ENCODE results near the gene C6orf52. TPM values are rescaled to one million over a fixed set of nuclear protein-coding genes. Genes with fewer than 3 reads are reported as not detected.

C6orf52 gene
- total and polyA plus RNA-seq, 2 donors (not counting 3 experiments of a cell fraction or from before 2014, with no cell fraction given): 0.54 TPM; not detected in 1

DNA sequence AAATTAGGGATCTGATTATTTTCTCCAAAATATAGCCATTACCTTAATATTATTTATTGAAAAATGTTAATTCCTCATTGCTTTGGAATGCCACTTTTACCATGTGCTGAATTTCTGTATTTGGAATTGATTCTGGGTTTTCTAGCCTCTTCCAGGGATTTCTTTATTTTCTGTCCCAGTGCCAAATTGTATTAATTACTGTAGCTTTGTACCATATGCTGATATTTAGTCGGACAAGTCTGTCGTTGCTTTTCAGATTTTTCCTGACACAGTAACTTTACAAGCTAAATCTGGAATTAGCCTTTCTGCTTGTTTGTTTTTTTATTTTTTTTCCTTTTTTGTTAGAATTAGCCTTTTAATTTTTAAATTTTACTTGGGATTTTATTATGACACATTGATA, 42.3 kb upstream of the C6orf52 start:
- no peaks in the 10 kb centered on the region for H4K20me1 ChIP-seq (replicated peaks; ENCODE audit: control insufficient read depth, extremely low read depth, insufficient read depth, low read length)
- dilution Hi-C loops (cut with MboI; ENCODE audit: extremely low pct_ligation_motif_present, low sequenced_read_pairs): no loop called here
- BruUV-seq (replicated peaks): no TSS peak
- CTCF ChIA-PET: no interaction called here
- H3K79me2 ChIP-seq (ENCODE audit: control insufficient read depth, insufficient read depth, low read length): no peaks in the 10 kb centered on the region
- TF ChIP-seq GATA2 (IDR thresholded peaks at IDR 0.05; ENCODE audit: insufficient read depth, insufficient read length, low read depth, low read length): no peak
- no peak for TF ChIP-seq POLR2AphosphoS5 (IDR thresholded peaks at IDR 0.05; ENCODE audit: insufficient read depth, low read depth, low read length)
- no peak for TF ChIP-seq MYC (IDR thresholded peaks at IDR 0.05; ENCODE audit: low read depth, low read length)
- no peak for TF ChIP-seq EZH2 (IDR thresholded peaks at IDR 0.05; ENCODE audit: borderline replicate concordance, low read depth, low read length, severe bottlenecking)
- no peak for TF ChIP-seq POLR2A (IDR thresholded peaks at IDR 0.05; ENCODE audit: low read depth, low read length)
- TF ChIP-seq FOS (IDR thresholded peaks at IDR 0.05; ENCODE audit: borderline replicate concordance, insufficient read depth, low read length): no peak
- TF ChIP-seq JUN (IDR thresholded peaks at IDR 0.05; ENCODE audit: borderline replicate concordance, insufficient read depth, insufficient read length, low read depth): no peak
- TF ChIP-seq, protein P1, sequence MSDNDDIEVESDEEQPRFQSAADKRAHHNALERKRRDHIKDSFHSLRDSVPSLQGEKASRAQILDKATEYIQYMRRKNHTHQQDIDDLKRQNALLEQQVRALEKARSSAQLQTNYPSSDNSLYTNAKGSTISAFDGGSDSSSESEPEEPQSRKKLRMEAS (IDR thresholded peaks at IDR 0.05; ENCODE audit: insufficient read depth, insufficient read length): no peak
- no peak overlapping the region for H3K9ac ChIP-seq (replicated peaks; ENCODE audit: extremely low read depth, insufficient read depth, low read length)
- no peak overlapping the region for H3K27ac ChIP-seq (ENCODE audit: insufficient read depth, low read depth, low read length)
- intact Hi-C loops (cut with micrococcal nuclease): no loop called here
- H3K36me3 ChIP-seq (ENCODE audit: control insufficient read depth in 2 of 2, extremely low read depth in 1 of 2, insufficient read depth in 2 of 2, low read length in 2 of 2): peaks cover 0 to 4% of the 10 kb centered on the region in 2 experiments
- FAIRE-seq: no peak
- no peak overlapping the region for H3K4me2 ChIP-seq (ENCODE audit: insufficient read depth, low read length)
- no peaks in the 10 kb centered on the region for H3K9me3 ChIP-seq (replicated peaks; ENCODE audit: control insufficient read depth, insufficient read depth, low read length)
- POLR2A ChIA-PET: no interaction called here
- H3K4me3 ChIP-seq (replicated peaks in 1 of 3; ENCODE audit: insufficient read depth in 1 of 3, low read depth in 1 of 3, low read length in 3 of 3): no peak overlapping the region
- H3K9me1 ChIP-seq (replicated peaks; ENCODE audit: control insufficient read depth, extremely low read depth, insufficient read depth, low read length): no peaks in the 10 kb centered on the region
- DNase-seq (ENCODE audit: low read depth, low spot score): no peak
- no peak overlapping the region for H2AFZ ChIP-seq (ENCODE audit: low read depth, low read length)
- H3K27me3 ChIP-seq (ENCODE audit: control insufficient read depth in 2 of 2, insufficient read depth in 2 of 2, low read length in 2 of 2): no peaks in the 10 kb centered on the region
- H3K4me1 ChIP-seq (ENCODE audit: control insufficient read depth, extremely low read depth, insufficient read depth, low read length): peaks cover 6% of the 10 kb centered on the region

DNA sequence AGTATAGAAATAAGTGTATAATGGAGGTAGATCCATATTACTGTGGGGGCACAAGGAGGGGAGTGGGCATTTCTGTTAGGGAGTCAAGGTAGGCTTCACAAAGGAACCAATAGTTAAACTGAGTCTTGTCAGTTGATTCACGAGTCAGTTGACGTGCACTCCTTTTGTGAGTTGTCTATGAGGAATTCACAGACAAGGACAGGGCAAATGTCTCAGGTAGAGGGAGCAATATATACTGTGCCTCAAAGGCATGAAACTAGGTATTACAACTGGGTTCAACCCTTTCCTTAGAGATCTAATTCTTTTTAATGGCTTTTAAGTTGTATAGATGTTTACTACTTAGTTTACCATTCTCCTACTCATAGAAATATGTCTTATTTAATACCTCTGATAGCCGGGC, 39.4 kb upstream of the C6orf52 start:
- H3K27me3 ChIP-seq (ENCODE audit: control insufficient read depth in 2 of 2, insufficient read depth in 2 of 2, low read length in 2 of 2): no peaks in the 10 kb centered on the region
- no peak overlapping the region for H3K4me2 ChIP-seq (ENCODE audit: insufficient read depth, low read length)
- TF ChIP-seq JUN (IDR thresholded peaks at IDR 0.05; ENCODE audit: borderline replicate concordance, insufficient read depth, insufficient read length, low read depth) (no peak), MYC (IDR thresholded peaks at IDR 0.05; ENCODE audit: low read depth, low read length) (no peak), GATA2 (IDR thresholded peaks at IDR 0.05; ENCODE audit: insufficient read depth, insufficient read length, low read depth, low read length) (no peak), POLR2A (IDR thresholded peaks at IDR 0.05; ENCODE audit: low read depth, low read length) (no peak), FOS (IDR thresholded peaks at IDR 0.05; ENCODE audit: borderline replicate concordance, insufficient read depth, low read length) (no peak), EZH2 (IDR thresholded peaks at IDR 0.05; ENCODE audit: borderline replicate concordance, low read depth, low read length, severe bottlenecking) (no peak), POLR2AphosphoS5 (IDR thresholded peaks at IDR 0.05; ENCODE audit: insufficient read depth, low read depth, low read length) (no peak)
- TF ChIP-seq, protein P1 (IDR thresholded peaks at IDR 0.05; ENCODE audit: insufficient read depth, insufficient read length): no peak
- TF ChIP-seq, protein P2, sequence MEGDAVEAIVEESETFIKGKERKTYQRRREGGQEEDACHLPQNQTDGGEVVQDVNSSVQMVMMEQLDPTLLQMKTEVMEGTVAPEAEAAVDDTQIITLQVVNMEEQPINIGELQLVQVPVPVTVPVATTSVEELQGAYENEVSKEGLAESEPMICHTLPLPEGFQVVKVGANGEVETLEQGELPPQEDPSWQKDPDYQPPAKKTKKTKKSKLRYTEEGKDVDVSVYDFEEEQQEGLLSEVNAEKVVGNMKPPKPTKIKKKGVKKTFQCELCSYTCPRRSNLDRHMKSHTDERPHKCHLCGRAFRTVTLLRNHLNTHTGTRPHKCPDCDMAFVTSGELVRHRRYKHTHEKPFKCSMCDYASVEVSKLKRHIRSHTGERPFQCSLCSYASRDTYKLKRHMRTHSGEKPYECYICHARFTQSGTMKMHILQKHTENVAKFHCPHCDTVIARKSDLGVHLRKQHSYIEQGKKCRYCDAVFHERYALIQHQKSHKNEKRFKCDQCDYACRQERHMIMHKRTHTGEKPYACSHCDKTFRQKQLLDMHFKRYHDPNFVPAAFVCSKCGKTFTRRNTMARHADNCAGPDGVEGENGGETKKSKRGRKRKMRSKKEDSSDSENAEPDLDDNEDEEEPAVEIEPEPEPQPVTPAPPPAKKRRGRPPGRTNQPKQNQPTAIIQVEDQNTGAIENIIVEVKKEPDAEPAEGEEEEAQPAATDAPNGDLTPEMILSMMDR (IDR thresholded peaks at IDR 0.05; ENCODE audit: extremely low read depth in 1 of 2, insufficient read depth in 1 of 2, low read depth in 1 of 2, low read length in 2 of 2): no peak
- H3K9ac ChIP-seq (replicated peaks; ENCODE audit: extremely low read depth, insufficient read depth, low read length): no peak overlapping the region
- H3K4me1 ChIP-seq (ENCODE audit: control insufficient read depth, extremely low read depth, insufficient read depth, low read length): peaks cover 6% of the 10 kb centered on the region
- no peaks in the 10 kb centered on the region for H3K79me2 ChIP-seq (ENCODE audit: control insufficient read depth, insufficient read depth, low read length)
- ChIA-PET CTCF (no interaction called here), POLR2A (no interaction called here)
- no peaks in the 10 kb centered on the region for H3K9me1 ChIP-seq (replicated peaks; ENCODE audit: control insufficient read depth, extremely low read depth, insufficient read depth, low read length)
- dilution Hi-C loops (cut with MboI; ENCODE audit: extremely low pct_ligation_motif_present, low sequenced_read_pairs): no loop called here
- intact Hi-C loops (cut with micrococcal nuclease): loop anchor here (1.0 kb wide), 2 partner anchors 11 to 13 kb away; partner anchors contain the start of genes TMEM14B and TMEM14C
- DNase-seq (ENCODE audit: low read depth, low spot score) (no peak), FAIRE-seq (no peak)
- no peak overlapping the region for H3K4me3 ChIP-seq (replicated peaks in 1 of 3; ENCODE audit: insufficient read depth in 1 of 3, low read depth in 1 of 3, low read length in 3 of 3)
- H2AFZ ChIP-seq (ENCODE audit: low read depth, low read length): no peak overlapping the region
- H3K27ac ChIP-seq (ENCODE audit: insufficient read depth, low read depth, low read length): peak overlapping the region; percentile 2
- no peaks in the 10 kb centered on the region for H3K9me3 ChIP-seq (replicated peaks; ENCODE audit: control insufficient read depth, insufficient read depth, low read length)
- no TSS peak for BruUV-seq (replicated peaks)
- no peaks in the 10 kb centered on the region for H4K20me1 ChIP-seq (replicated peaks; ENCODE audit: control insufficient read depth, extremely low read depth, insufficient read depth, low read length)
- H3K36me3 ChIP-seq (ENCODE audit: control insufficient read depth in 2 of 2, extremely low read depth in 1 of 2, insufficient read depth in 2 of 2, low read length in 2 of 2): peaks cover 0 to 4% of the 10 kb centered on the region in 2 experiments

All from endothelial cell of umbilical vein (primary cell).